Measurements from ENCODE around the gene ARSB. TPM values are rescaled to one million over a fixed set of nuclear protein-coding genes. Genes with fewer than 3 reads are reported as not detected.
A peak's percentile ranks its signal among the peaks of the same experiment; 100 is the strongest.

Gene ARSB
- total RNA-seq, 2 experiments from 2014 or later = 10.4 to 11.7 TPM

DNA sequence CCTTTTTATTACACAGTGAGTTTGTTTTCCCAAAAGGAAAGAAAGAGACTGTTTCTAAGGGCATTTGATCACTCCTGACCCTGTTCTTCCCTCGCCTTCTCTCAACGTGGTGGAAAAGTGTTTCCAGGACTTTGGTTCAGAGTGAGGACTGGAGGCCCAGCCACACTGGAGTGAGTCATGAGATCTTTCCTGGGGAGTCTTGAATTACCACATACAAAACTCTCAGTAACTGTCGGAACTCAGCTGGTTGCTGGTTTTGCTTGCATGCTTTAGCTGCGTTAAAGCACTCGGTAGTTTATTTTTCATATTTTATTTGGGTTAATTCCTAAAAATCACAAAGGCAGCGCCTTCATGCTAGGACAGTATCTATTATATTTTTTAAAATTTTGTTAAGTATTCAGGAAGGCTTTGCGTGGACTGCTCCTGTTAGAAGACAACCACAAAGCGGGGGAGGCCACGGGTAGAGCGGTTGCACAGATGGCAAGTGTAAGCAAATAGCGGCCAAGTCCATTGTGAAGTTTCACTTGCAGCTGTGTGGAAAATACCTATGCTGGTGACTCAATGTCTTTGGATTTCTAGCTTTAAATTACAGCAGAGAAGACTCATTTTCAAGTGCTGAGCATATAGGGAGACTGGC, 77.7 kb downstream of the ARSB start:
- H3K27ac Mint-ChIP-seq = no peak overlapping the region
- peaks cover 19% of the 10 kb centered on the region for H3K36me3 Mint-ChIP-seq
- H3K4me1 Mint-ChIP-seq = peaks cover 25% of the 10 kb centered on the region
- no peaks in the 10 kb centered on the region for H3K27me3 Mint-ChIP-seq
- H3K9me3 Mint-ChIP-seq = no peaks in the 10 kb centered on the region
- DNase-seq = no peak
- no peak overlapping the region for H3K4me3 Mint-ChIP-seq

DNA sequence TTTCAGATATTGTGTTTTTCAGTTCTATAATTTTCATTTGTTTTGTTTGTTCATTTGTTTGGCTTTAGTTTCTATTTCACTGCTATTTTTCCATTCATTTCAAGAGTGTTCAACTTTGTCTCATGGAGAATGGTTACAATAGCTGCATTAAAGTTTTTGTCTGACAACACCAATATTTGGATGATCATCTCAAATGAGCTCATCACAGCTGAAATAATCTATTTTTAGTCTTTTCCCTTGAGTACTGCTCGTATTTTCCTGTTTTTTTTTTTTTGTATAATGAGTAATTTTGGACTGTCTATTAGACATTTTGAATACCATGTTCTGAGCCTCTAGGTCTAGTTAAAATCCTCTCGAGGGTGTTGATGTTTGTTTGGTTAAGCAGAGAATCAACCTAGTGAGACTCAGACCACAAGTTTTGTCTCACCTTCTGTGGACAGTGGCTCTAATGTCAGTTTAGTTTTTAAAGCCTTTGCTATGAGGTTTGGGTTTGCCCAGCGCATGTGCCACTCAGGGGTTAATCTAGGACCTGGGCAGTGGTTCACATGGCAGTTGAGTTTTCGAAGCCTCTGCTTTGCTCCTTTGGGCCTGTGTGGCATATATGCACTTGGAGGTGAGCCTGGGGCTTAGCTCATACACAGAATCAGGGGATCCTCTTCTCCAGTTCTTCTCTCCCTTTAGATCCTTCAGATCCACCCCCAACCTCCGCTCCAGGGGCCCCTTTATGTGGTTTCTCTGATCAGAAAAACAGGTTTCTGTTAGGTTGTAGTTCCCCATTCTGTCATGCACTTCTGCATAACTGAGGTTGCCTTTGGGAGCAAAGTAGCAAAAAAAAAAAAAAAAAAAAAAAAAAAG, 79.8 kb downstream of the ARSB start:
- Mint-ChIP-seq H3K36me3 (peaks cover 22% of the 10 kb centered on the region), H3K9me3 (peaks cover 9% of the 10 kb centered on the region), H3K27ac (no peak overlapping the region), H3K4me3 (no peak overlapping the region), H3K27me3 (no peaks in the 10 kb centered on the region), H3K4me1 (peaks cover 20% of the 10 kb centered on the region)
- no peak for DNase-seq

DNA sequence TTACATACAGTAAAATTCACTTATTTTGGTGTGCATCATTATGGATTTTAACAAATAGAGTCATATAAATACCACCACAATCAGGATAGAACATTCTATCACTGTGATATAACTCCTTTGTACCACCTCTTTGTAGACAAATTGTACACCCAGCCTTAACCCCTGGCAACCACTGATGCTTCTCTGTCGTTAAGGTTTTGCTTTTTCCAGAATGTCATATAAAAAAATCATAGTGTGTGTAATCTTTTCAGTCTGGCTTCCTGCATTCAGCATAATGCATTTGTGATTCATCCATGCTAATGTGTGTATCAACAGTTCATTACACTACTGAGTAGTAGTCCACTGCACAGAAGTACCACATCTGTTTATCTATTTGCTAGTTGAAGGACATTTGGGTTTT, 81.2 kb downstream of the ARSB start:
- Mint-ChIP-seq H3K9me3 (peaks cover 18% of the 10 kb centered on the region), H3K36me3 (peaks cover 26% of the 10 kb centered on the region), H3K4me3 (no peak overlapping the region), H3K27ac (no peak overlapping the region), H3K27me3 (no peaks in the 10 kb centered on the region), H3K4me1 (peaks cover 18% of the 10 kb centered on the region)
- DNase-seq = no peak

DNA sequence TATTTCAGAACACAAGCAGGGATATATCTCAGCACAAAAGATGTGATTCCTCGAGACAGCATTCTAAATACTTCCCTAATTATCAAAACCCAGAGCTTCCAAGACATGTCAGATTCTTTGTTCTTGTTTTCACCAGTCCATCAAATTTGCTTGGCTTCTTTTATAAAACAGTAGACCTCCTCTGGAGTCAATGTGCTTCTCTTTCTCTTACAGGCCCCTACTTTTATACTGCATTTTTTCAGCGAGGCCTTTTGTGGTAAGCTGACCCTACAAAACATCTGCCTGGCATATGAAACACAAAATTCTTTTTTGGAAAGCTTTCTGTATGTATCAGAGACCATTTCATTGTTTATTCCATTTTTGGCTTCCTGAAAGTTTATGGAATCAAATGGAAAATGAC, 81.8 kb downstream of the ARSB start:
- Mint-ChIP-seq H3K27ac (no peak overlapping the region), H3K4me1 (peaks cover 14% of the 10 kb centered on the region), H3K36me3 (peaks cover 27% of the 10 kb centered on the region), H3K4me3 (no peak overlapping the region), H3K9me3 (peaks cover 19% of the 10 kb centered on the region), H3K27me3 (no peaks in the 10 kb centered on the region)
- no peak for DNase-seq

DNA sequence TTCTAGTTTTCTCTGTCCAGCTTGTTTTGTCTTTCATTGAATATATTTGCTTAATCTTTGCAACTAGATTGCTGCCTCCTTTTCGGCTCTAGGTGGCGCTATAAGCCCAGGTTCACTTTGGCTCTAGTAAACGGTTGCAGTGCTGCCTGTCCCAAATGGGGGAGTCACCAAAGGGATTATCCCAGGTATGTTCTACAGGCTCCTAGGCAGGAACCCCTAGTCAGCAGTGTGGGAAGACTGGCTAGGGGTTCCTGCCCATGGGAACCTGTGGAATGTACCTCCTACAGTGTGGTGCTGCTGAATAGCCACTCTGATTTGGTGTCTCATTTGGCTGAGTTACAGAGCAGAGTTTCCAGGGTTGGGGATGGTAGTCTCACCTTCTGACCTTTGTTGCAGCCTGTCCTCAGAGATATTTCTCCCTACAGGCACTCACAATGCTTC, 85.2 kb downstream of the ARSB start:
- no peaks in the 10 kb centered on the region for H3K27me3 Mint-ChIP-seq
- H3K4me3 Mint-ChIP-seq = no peak overlapping the region
- peaks cover 25% of the 10 kb centered on the region for H3K36me3 Mint-ChIP-seq
- no peak for DNase-seq
- no peaks in the 10 kb centered on the region for H3K4me1 Mint-ChIP-seq
- no peak overlapping the region for H3K27ac Mint-ChIP-seq
- H3K9me3 Mint-ChIP-seq = peaks cover 19% of the 10 kb centered on the region

DNA sequence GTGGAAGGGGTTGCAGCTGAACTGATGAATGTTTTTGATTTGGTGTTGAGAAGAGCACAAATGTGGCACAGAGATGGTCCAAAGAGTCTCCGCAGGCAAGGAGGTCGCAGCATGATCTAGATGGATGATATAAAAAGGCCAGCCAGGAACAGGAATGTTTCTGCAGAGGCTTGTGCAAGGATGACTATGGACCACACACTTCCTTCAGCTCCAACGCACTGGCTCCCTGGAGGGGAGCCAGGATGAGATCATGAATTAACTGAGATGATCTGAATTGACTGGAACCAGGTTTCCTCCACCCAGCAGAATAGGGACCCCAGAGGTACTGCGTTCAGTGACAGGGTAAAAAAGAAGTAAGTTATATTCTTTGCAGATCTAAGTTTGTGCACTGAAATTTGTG, 89.0 kb downstream of the ARSB start:
- no peak overlapping the region for H3K4me3 Mint-ChIP-seq
- no peaks in the 10 kb centered on the region for H3K27me3 Mint-ChIP-seq
- DNase-seq = no peak
- H3K27ac Mint-ChIP-seq = no peak overlapping the region
- H3K9me3 Mint-ChIP-seq = peaks cover 13% of the 10 kb centered on the region
- H3K36me3 Mint-ChIP-seq = peaks cover 26% of the 10 kb centered on the region
- no peaks in the 10 kb centered on the region for H3K4me1 Mint-ChIP-seq

DNA sequence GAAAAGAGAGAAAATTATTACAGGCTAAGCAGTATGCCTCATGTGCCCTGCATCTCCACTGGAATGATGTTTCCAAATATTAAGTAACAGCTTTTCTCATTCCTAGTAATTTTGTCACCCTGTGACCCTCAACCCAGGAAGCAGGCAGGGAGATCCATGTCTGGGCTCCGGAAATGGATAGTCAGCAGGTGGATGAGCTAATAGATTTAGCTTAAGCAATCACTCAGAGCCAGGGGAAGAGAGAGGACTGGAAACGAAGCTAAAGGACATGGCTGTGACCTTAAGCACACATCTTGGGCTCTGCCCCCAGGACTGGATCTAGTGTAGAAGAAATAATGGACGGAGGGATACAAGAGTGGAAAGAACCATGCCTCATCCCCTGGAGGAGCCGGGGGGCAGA, 89.5 kb downstream of the ARSB start:
- no peak for DNase-seq
- Mint-ChIP-seq H3K36me3 (peaks cover 24% of the 10 kb centered on the region), H3K4me3 (no peak overlapping the region), H3K4me1 (no peaks in the 10 kb centered on the region), H3K27me3 (no peaks in the 10 kb centered on the region), H3K9me3 (peaks cover 11% of the 10 kb centered on the region), H3K27ac (no peak overlapping the region)

DNA sequence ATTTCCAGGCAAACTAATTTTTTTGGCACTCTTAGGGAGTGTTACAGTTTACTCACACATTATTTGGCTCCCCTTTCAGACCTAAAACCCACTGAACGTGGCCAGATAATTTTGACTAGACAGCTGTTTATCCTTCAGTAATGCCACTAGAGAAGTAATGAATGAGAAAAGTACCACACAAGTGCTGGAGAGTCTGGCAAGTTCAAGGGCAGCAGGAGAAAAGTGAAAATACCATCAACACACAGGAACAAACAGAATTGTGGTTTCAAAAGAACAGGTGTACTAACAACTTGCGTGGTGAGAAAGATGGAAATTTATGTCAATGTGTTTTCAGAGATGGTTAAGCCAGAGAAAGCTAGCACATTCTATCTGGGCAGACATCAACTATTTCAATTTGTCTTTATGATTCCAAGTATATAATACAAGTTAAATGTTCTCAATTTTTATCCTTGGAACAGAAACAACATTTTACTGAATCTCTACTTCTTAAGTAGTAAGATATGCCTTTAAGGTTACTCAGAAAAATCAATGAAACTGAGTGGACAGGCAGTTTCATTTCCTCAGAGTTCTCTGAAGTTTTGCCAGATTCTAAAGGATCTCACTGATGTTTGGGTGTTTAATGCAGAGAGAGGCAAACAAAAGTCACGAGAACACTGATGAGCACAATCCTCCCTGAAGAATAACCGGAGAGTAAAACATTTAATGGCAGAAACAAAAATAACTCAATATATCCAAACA, 91.0 kb downstream of the ARSB start:
- Mint-ChIP-seq H3K36me3 (peaks cover 22% of the 10 kb centered on the region), H3K4me3 (no peak overlapping the region), H3K27me3 (no peaks in the 10 kb centered on the region), H3K27ac (no peak overlapping the region), H3K4me1 (peaks cover 3% of the 10 kb centered on the region), H3K9me3 (peaks cover 4% of the 10 kb centered on the region)
- DNase-seq = no peak

DNA sequence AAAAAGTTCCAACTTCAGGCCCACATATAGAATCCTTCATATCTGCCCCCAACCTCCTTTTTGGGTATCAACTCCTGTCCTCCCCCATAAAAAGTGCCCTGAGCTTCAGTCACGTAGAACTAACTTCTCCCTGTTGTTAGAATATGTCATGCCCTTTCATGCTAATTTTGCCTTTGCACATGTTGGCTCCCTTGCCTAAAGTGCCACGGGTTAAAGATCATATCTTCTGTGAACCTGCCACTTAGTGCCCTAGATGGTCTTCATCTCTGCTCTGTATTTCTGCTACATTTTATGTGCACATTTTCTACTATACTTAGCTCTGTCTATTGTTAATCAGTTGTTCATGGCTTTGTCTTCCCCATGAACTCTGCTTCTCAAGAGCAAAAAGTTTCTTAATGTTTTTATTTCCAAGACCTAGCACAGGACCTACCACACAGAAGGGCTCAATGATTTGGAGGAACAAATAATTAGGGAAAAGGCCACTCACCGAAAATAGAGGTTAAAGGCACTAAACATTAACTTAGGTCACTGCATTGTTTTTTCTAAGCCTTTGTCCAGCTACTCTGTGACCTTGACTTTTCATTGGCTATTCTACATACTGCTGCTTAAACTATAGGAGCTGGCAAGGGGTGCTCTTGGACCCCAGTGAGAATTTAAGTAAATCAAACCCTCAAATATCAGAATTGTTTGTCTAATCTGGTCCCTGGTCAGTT, 94.3 kb downstream of the ARSB start:
- H3K36me3 Mint-ChIP-seq = peaks cover 24% of the 10 kb centered on the region
- peaks cover 26% of the 10 kb centered on the region for H3K4me1 Mint-ChIP-seq
- DNase-seq = no peak
- no peaks in the 10 kb centered on the region for H3K9me3 Mint-ChIP-seq
- no peaks in the 10 kb centered on the region for H3K27me3 Mint-ChIP-seq
- no peak overlapping the region for H3K4me3 Mint-ChIP-seq
- H3K27ac Mint-ChIP-seq = no peak overlapping the region

DNA sequence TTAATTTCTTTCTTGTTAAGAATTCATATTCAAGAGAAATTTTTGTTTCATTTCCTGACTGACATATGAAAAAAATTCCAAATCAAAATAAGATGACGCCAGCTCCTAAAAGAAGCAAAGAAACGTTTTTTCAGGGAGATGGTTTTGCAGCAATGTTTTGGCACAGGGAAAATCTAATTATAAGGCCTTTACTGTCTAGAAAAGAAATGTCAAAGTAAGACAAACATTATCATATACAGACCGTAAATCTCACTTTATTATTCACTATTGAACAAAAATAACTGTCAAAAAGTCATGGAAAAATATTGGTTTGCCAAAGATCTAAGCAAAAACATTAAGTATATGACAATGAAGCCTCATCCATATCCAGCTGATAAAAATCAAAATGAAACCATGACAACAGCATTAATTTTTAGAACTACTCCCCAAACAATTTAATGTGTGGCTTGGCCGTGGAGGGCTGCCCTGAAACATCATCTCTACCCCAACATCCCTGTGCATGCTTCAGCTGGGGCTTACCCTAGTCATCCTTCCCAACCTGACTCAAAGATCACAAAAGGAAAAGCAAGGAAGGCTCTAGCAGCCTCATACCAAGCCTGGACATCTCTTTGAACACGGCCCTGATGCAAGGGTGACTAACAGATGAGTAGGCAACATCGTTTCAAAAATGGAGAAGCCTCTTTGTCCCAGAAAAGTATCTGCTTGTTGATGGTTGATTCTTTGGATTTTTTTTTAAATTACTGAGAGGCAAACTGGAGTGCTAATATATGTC, 95.6 kb downstream of the ARSB start:
- Mint-ChIP-seq H3K9me3 (no peaks in the 10 kb centered on the region), H3K4me3 (no peak overlapping the region), H3K27me3 (no peaks in the 10 kb centered on the region), H3K4me1 (peaks cover 26% of the 10 kb centered on the region), H3K27ac (no peak overlapping the region), H3K36me3 (peaks cover 18% of the 10 kb centered on the region)
- DNase-seq = no peak

DNA sequence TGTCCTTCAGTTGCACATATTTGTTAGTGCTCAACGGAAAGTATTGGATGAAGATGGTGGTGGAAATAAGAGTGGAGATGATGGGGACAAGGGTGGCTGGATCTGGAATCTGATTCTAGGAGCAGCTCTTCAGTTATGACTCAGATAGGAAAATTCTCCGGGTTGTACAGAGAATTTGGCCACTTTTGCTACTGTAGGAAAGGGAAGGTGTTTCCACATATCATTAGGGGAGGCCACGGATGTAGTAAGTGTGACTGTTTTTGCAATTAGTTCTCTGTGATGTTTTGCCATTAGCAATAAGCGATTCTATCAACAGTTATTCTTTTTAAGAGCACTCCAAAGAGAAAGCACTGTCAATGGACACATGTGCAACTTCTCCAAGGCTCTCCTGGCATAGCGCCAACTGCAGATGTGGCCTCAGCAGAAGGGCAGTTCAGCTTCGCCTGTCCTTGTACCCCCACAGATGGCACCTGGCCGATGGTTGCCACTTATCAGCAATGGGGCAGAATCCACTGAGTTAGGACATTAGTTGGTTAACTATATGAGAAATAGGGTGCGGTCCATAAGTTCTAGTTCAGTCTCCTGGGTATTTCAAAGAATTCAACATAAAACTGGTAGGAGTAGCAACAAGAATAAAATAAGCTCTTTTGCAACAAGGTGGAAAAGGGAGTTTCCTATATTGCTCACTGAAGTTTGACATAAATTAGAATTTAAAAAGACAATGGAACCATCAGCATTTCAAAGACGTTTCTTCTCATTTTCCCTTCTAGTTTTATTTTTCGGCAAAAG, 96.3 kb downstream of the ARSB start:
- peaks cover 15% of the 10 kb centered on the region for H3K36me3 Mint-ChIP-seq
- no peaks in the 10 kb centered on the region for H3K27me3 Mint-ChIP-seq
- no peak for DNase-seq
- no peaks in the 10 kb centered on the region for H3K9me3 Mint-ChIP-seq
- H3K4me3 Mint-ChIP-seq = no peak overlapping the region
- peaks cover 26% of the 10 kb centered on the region for H3K4me1 Mint-ChIP-seq
- no peak overlapping the region for H3K27ac Mint-ChIP-seq

DNA sequence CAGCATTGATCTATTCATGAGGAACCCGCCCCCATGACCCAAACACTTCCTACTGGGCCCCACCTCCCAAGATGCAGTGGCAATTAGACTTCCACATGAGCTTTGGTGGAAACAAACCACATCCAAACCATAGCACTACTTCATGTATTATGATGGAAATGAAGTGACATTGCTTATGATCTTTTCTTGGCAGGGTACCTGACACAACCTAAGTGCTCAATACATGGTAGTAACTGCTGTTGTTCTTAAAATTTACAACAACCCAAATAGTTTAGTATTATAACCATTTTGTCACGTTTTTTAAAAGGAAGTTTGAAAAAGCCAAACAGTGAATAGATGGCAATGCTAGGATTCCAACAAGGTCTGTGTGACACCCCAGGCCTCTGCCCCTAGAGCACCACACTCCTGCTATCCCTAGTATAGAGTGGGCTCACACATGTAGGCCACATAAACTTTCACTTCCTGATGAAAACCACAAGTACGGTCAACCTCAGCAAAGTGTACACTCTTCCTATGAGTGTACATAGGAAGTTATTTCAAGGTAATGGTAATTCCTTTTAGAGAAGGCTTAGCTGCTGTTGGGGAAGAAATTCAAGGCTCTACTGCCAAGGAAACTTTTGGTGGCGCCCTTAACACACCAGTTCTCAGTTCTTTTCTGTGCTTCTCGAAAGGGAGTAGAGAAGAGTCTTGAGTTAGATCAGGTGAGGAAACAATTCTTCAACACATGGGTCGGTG, 97.6 kb downstream of the ARSB start:
- peaks cover 26% of the 10 kb centered on the region for H3K4me1 Mint-ChIP-seq
- H3K27ac Mint-ChIP-seq = no peak overlapping the region
- H3K36me3 Mint-ChIP-seq = peaks cover 12% of the 10 kb centered on the region
- no peaks in the 10 kb centered on the region for H3K9me3 Mint-ChIP-seq
- H3K4me3 Mint-ChIP-seq = no peak overlapping the region
- no peaks in the 10 kb centered on the region for H3K27me3 Mint-ChIP-seq
- DNase-seq = peak; percentile 27

All from activated naive CD8-positive, alpha-beta T cell treated with anti-CD3 and anti-CD28 coated beads for 36 hours (primary cell).